HG03460 (cell line): Measurements from ENCODE around the gene CENPQ.
"Not testable (repeated sequence)": the region's sequence is repeated elsewhere in the genome, so short reads cannot be mapped to it uniquely, and the experiment has no call there.

ENCODE experiments used
- ATAC-seq: cut with Tn5 transposase; IDR thresholded peaks from one replicate; pipeline ENCODE4 v1.9.1; 2021; ENCODE audit not compliant: unreplicated experiment

CENPQ gene

GRCh38 chr6:49462927-49463611, at the start of gene CENPQ, which contains the start of gene MMUT:
TSS of gene CENPQ (plus strand) at chr6:49463370. CDS start at chr6:49470177, 6,807 bp downstream.
TSS of gene MMUT (minus strand) at chr6:49463253. CDS start at chr6:49459466, 3,787 bp downstream.
- peak; percentile 97 for ATAC-seq

GRCh38 chr6:49415358-49415757, 47.8 kb upstream of the CENPQ start:
- no peak for ATAC-seq

- ATAC-seq = no peak
Observed at GRCh38 chr6:49416195-49416594, 47.0 kb upstream of the CENPQ start.

GRCh38 chr6:49423817-49424216, 39.4 kb upstream of the CENPQ start:
- no peak for ATAC-seq

GRCh38 chr6:49430187-49430586, 33.0 kb upstream of the CENPQ start:
- no peak for ATAC-seq

- ATAC-seq = no peak
Observed at GRCh38 chr6:49430866-49431265, 32.3 kb upstream of the CENPQ start.

GRCh38 chr6:49453221-49453620, 9.9 kb upstream of the CENPQ start:
- ATAC-seq = no peak

GRCh38 chr6:49454787-49455709, 8.1 kb upstream of the CENPQ start:
- ATAC-seq = no peak

GRCh38 chr6:49457771-49458170, 5.4 kb upstream of the CENPQ start:
- no peak for ATAC-seq

GRCh38 chr6:49462071-49462470, 1.1 kb upstream of the CENPQ start:
- no peak for ATAC-seq

- ATAC-seq = peak; percentile 1
Observed at GRCh38 chr6:49462599-49462926, 607 bp upstream of the CENPQ start.

- ATAC-seq = peak; percentile 8
Observed at GRCh38 chr6:49463612-49463967, 420 bp downstream of the CENPQ start.

GRCh38 chr6:49464691-49465090, 1.5 kb downstream of the CENPQ start:
- ATAC-seq = no peak

- no peak for ATAC-seq
Observed at GRCh38 chr6:49468042-49468441, 4.9 kb downstream of the CENPQ start.

GRCh38 chr6:49476564-49476963, 13.4 kb downstream of the CENPQ start:
- ATAC-seq = not testable (repeated sequence)

- ATAC-seq = no peak
Observed at GRCh38 chr6:49479308-49479970, 16.3 kb downstream of the CENPQ start.

GRCh38 chr6:49481846-49482245, 18.7 kb downstream of the CENPQ start:
- ATAC-seq = not testable (repeated sequence)

- not testable (repeated sequence) for ATAC-seq
Observed at GRCh38 chr6:49483380-49483779, 20.2 kb downstream of the CENPQ start.

GRCh38 chr6:49490633-49491032, 27.5 kb downstream of the CENPQ start:
- no peak for ATAC-seq

- ATAC-seq = no peak
Observed at GRCh38 chr6:49497304-49497703, 34.1 kb downstream of the CENPQ start.

GRCh38 chr6:49499126-49499525, 36.0 kb downstream of the CENPQ start:
- ATAC-seq = no peak

- no peak for ATAC-seq
Observed at GRCh38 chr6:49499623-49500022, 36.5 kb downstream of the CENPQ start, which contains the start of gene GLYATL3. TSS of gene GLYATL3 (plus strand) at chr6:49499923. CDS start at chr6:49511991, 12,068 bp downstream.
